GM11168 (cell line): ENCODE measurements around the gene DNAJC13.
"Not testable (repeated sequence)": the region's sequence is repeated elsewhere in the genome, so short reads cannot be mapped to it uniquely, and the experiment has no call there.

ENCODE experiments used
- in situ Hi-C: fragments of 300-500 bp; cut with MboI; formaldehyde crosslinking; loops from one replicate; pipeline ENCODE4 v1.12.0; 2022; ENCODE audit warnings: low sequenced_read_pairs; ENCODE audit not compliant: unreplicated experiment

Gene DNAJC13, protein sequence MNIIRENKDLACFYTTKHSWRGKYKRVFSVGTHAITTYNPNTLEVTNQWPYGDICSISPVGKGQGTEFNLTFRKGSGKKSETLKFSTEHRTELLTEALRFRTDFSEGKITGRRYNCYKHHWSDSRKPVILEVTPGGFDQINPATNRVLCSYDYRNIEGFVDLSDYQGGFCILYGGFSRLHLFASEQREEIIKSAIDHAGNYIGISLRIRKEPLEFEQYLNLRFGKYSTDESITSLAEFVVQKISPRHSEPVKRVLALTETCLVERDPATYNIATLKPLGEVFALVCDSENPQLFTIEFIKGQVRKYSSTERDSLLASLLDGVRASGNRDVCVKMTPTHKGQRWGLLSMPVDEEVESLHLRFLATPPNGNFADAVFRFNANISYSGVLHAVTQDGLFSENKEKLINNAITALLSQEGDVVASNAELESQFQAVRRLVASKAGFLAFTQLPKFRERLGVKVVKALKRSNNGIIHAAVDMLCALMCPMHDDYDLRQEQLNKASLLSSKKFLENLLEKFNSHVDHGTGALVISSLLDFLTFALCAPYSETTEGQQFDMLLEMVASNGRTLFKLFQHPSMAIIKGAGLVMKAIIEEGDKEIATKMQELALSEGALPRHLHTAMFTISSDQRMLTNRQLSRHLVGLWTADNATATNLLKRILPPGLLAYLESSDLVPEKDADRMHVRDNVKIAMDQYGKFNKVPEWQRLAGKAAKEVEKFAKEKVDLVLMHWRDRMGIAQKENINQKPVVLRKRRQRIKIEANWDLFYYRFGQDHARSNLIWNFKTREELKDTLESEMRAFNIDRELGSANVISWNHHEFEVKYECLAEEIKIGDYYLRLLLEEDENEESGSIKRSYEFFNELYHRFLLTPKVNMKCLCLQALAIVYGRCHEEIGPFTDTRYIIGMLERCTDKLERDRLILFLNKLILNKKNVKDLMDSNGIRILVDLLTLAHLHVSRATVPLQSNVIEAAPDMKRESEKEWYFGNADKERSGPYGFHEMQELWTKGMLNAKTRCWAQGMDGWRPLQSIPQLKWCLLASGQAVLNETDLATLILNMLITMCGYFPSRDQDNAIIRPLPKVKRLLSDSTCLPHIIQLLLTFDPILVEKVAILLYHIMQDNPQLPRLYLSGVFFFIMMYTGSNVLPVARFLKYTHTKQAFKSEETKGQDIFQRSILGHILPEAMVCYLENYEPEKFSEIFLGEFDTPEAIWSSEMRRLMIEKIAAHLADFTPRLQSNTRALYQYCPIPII (N-terminal part only)

DNA sequence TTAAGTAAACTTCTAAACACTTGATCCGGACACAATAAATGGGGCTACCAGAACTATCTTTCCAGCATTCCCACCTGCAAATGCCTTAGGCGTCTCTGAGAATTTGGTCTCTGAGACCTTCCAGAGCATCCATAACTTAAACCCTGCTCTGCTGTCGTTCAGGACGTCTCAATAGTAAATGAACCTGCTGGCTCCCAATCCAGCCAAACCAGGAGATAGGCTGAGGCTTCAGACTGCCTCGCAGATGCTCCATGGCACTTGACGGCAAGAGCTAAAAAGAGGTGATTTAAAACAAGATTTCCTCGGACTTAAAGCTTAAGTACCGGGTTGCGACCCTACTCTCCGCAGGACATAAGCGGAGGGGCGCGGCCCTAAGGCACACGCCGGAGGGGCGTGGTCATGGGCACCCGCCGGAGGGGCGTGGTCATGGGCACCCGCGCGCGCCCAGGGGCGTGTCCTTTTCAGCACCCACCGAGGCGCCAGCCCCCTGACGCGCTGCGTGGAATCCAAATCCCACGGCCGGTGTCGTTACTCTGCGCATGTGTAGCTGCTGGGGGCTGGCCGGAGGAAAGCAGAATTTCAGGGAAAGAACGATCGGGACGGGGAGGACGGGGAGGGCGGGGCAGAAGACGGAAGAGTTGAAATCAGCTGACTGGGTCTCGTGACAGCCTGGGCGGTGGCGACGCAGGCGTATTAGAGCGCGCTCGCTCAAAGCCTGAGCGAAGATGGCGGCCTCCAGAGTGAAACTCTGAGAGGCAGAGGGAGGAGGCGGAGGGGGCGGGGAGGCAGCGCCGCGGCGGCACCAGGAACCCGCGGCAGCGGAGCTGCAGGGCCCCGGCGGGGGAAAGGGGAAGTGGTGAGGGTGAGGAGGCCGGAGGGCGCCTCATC is at the start of gene DNAJC13:
TSS of gene DNAJC13 (plus strand) at position 696 of the 888 bp plus-strand sequence. CDS start 17,049 bp downstream, outside the sequence.
- in situ Hi-C loops: no loop called here

DNA sequence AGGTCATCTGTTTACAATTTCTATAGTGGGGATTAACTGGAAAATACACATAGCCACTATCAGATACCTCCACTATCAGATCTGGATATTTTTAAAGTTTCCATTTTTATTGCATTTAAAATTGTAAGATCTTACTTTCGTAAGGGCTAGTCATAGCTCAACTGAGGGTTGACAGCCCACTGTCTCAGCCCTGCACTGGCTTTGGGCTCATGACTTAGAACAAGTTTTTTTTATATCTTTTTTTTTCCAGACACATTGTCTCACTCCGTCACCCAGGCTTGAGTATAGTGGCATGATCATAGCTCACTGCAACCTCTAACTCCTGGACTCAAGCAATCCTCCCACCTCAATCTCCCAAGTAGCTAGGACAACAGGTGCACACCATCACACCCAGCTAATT is 48.8 kb upstream of the DNAJC13 start:
- in situ Hi-C loops: no loop called here

DNA sequence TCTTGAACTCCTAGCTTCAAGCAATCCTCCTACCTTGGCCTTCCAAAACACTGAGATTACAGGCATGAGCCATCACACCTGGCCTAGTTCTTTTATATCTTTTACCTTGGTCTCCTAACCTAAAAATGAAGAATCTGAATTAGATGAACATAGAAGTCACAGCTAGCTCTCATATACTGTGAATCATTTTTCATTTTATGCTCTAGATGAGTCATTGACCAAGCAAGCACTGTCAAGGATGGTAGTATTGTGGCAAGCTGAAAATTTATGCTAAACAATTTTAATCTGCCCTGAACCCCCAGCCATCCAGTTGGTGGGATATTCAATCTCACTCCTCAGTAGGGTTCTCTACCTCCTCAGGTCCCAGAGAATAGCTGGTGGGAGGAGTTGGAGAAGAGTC is 48.3 kb upstream of the DNAJC13 start:
- in situ Hi-C loops: no loop called here

DNA sequence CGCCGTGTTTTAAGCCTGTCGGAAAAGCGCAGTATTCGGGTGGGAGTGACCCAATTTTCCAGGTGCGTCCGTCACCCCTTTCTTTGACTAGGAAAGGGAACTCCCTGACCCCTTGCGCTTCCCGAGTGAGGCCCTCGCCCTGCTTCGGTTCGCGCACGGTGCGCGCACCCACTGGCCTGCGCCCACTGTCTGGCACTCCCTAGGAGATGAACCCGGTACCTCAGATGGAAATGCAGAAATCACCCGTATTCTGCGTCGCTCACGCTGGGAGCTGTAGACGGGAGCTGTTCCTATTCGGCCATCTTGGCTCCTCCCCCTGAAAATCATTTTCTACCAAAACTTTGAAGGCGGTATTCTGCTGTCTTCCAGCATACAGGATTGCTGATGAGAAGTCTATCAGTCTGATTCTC is 40.4 kb upstream of the DNAJC13 start:
- in situ Hi-C loops: not testable (repeated sequence)

DNA sequence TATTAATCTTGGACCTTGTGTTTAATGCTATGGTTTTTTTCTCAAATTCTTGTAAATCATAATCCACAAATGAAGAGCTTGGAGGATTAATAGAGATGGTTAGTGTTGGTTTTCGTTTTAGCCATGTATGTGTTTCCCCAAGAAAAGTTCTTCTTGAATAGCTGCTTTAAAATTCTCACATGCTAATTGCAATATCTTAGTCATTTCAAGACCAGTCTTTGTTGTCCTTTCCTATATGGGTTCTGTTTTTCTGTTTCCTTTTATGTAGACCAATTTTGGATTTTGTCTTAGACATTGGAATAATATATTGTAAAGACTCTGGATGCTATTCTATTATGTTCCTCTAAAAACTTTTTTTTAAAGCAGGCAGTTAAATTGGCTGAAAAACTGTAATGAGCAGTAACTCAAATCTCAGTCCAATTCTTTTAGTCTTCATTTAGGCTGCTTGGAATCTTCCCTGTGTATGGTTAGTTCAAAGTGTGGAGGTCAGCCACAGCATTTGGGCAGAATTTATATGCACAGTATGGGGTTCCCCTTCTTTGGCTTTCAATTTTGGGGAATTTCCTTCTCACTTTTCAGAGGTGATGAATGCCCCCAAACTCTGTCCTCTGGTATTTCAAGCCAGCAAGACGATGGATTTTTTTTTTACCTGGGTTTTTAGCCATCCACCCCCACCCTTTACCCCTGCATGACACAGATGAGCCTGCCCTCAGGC is 39.1 kb upstream of the DNAJC13 start:
- in situ Hi-C loops: no loop called here

DNA sequence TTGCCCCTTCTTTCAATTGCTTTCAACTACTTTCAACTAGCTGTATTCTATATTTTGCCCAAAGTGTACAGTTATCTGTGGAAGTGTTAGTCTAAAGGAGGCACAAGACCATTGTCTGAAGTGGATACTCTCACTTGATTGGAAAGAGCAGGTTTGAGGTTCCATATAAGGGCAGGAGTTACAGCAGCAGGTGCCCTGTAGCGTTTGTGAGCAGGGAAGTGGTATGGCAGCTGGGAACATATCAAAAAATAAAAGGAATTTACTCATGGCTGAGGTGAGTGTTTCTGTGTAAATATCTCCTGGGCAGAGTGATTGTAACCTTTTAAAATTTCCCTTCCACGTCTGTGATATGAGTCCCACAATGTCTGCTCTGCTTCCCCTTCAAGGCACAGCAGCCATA is 38.5 kb upstream of the DNAJC13 start:
- in situ Hi-C loops: no loop called here

DNA sequence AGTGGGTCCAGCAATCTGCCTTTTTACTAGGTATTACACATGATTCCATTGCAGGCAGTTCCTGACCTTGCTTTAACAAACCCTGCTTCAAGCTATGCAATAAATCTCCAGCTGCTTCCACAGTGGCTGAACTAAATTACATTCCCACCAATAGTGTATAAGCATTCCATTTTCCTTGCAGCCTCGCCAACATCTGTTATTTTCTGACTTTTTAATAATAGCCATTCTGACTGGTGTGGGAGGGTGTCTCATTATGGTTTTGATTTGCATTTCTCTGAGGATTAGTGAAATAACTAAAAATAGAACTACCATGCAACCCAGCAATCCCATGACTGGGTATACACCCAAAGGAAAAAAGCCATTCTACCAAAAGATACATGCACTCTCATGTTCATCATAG is 36.4 kb upstream of the DNAJC13 start:
- in situ Hi-C loops: no loop called here

DNA sequence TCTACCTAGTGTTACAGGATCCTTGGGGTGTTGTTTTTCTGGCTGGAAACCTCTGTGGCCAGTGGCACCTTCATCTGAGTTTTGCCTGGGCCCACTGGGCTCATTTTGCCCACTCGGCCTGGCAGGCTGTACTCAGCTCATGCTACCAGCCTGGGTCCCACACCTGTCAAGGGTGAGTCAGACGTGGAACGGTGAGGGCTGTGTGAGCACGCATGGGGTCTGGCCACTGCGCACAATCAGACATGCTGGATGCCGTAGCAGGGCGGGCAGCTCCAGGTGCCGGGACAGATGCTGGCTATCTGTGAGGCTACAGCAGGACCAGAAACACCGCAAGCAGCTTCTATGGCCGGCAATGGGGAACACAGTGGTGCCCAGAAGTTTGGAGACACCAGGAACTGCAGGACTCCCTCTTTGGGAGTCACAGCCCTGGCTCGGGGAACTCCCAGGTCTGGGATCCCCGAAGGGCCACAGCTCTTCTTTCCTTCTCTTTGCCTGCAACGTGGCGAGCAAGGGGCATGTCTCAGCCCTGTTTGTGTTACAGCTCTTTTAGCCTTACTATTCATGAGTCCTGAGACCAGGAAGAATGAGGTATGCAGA is 35.9 kb upstream of the DNAJC13 start:
- in situ Hi-C loops: no loop called here

DNA sequence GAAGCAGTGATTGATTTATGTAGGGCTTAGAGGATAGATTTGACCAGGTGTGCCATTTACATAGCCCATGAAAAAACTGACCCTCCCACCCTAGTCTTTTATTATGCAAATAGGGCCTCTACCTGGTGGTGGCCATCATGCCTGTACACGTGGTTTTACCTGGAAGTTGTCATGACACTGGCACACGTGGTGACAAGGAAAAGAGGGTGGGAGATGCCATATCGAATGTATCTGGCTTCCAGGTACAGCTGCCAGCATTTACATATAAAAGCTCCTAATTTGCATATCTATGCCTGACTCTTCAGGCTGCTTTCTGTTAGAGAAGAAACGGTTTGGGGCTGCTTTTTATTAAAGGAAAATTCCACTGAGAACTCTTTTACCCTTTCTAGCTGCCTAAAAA is 35.0 kb upstream of the DNAJC13 start:
- in situ Hi-C loops: no loop called here

DNA sequence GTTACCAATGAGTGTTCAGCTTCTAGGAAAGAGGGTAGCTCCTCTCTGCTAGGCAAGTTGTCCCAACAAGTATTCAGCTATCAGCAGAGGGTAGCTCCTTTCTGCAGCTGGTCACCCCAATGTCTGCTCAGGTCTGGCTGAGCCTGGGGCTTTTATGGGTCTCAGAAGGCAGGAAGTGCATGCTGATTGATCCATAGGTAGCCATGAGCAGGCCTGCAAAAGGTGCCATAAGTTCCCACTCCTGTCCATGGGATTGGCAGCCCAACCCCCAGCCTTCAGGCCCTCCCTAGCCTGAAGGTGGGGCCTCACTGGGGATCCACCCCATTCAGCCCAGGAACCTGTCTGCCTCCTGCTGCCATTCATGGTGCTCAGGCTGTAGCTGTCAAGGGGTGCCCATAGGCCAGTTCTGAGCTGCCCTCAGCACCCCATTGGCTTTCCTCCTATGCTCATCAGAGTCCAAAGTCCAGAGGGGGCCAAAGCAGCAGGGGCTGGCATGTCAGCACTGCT is 34.6 kb upstream of the DNAJC13 start:
- in situ Hi-C loops: no loop called here

DNA sequence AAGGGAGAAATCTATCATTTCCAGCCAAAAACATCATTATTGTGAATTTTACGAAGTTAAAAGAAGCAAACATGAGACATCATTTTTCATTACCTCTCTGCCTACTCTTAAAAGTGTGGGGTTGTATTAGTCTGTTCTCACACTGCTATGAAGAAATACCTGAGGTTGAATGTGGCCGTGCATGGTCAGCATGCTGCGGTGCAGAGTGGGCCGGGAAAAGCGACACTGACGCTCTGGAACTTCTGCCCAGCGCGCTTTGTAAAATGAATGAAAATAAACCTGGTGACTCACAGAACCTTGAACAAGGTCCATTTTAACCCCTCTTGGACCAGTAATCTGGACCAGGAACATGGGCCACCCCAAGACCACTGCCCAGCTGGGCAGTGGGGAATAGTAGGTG is 31.0 kb upstream of the DNAJC13 start:
- in situ Hi-C loops: no loop called here

DNA sequence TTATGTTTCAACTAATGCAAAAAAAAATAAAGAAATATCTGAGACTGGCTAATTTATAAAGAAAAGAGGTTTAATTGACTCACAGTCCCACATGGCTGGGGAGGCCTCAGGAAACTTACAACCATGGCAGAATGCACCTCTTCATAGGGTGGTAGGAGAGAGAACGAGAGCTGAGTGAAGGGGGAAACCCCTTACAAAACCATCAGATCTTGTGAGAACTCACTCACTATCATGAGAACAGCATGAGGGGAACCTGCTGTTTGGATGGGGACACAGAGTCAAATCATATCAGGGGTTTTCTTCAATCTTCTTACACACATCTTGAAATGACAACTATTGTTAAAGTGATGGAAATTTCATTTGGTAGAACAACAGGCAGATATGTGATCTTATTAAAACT is 24.6 kb upstream of the DNAJC13 start:
- in situ Hi-C loops: not testable (repeated sequence)

DNA sequence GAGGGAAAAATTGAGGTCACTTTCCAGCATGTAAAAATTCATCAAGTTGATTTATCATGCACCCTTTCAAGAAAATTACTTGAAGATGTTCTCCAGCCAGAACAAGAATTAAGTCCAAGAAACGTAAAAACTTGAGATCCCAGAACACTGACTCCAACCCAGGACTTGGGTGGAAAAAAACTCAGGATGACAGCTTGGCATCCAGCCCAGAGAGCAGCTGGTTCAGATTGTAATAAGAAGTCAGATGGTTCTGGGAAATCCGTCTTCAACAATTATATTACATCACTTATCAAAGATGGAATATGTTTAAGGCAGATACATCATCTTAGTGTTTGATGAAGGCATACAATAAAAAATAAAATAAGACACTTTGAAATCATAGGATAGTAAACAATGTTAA is 23.0 kb upstream of the DNAJC13 start:
- in situ Hi-C loops: no loop called here

DNA sequence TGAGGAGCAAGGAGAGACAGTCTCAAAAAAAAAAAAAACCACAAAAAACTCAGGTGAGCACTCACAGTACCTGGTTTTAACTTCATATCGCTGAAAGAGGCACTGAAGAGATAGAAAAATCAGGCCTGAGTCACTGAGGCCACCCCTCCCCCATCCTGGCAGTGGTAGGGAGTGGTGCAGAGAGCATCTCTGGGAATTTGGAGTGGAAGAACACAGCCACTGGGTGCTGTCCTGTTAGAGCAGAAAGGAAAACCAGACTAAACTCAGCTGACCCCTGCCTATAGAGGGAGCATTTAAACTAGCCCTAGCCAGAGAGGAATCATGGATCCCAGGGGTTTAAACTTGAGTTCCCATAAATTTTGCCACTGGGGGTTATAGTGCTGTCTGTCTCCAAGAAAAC is 22.2 kb upstream of the DNAJC13 start:
- in situ Hi-C loops: no loop called here

DNA sequence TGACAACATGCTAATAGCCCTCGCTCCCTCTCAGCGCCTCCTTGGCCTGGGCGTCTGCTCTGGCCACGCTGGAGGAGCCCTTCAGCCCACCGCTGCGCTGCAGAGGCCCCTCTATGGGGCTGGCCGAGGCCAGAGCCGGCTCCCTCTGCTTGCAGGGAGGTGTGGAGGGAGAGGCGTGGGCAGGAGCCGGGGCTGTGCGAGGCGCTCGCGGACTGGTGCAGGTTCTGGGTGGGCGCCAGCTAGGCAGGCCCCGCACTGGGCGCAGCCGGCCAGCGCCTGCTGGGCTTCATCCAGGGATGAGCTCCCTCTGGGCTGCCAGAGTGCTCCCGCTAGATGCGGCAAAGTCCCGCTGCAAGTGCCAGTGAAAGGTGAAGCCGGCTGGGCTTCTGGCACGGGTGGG is 21.0 kb upstream of the DNAJC13 start:
- in situ Hi-C loops: no loop called here

DNA sequence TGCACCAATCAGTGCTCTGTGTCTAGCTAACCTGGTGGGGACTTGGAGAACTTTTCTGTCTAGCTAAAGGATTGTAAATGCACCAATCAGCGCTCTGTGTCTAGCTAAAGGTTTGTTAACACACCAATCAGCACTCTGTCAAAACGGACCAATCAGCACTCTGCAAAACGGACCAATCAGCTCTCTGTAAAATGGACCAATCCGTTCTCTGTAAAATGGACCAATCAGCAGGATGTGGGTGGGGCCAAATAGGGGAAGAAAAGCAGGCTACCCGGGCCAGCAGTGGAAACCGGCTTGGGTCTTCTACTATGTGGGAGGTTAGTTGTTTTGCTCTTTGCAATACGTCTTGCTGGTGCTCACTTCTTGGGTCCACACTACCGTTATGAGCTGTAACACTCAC is 20.5 kb upstream of the DNAJC13 start:
- in situ Hi-C loops: not testable (repeated sequence)

DNA sequence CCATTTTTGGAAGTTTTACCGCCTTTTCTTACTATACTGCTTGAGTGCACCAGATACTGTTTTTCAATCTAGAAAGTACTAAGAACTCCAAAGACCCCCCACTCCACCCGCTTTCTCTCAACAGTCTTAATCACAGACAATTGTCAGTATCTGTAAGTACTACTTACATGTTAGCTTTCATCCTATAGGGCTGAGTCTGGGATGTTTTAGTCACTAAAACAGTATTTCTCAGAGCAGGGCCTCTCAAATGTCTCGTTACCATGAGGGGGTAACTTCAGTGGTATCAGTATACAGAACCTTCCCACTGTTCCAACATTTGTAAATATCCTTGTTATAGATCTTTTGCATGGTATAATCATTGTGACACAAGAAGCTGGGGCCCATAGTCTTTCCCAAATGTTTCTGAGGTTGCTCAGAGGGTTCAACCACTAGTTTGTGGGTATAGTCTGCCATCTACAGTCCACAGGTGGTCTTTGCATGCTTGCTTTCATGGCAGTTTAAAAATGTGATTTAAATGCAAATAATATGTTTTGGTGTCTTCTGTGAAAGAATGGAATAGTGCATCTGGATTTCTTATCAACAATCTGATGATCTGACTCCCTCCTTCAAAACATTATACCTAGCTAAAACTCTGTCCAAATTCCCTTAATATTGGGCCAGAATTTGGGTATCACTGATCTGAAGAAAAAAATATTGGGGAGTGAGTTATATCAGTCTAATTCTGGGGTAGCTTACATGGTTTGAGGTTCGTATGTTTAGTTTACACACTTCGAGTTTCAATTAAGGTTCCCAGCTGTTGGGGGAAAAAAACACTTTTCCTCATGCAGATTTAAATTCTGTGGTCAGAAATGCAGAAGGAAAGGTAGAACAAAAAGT is 18.0 kb upstream of the DNAJC13 start:
- in situ Hi-C loops: no loop called here
